Upper lobe of right lung (tissue), 1 donor: ENCODE measurements around the gene E2F4. TPM values are rescaled to one million over a fixed set of nuclear protein-coding genes. Genes with fewer than 3 reads are reported as not detected.

ENCODE experiments used
- ATAC-seq: fragments of 200-7000 bp; cut with Tn5 transposase; one replicate; pipeline ENCODE4 v1.9.1; 2020; ENCODE audit warnings: mild to moderate bottlenecking, moderate library complexity
- DNase-seq: peaks from one replicate; pipeline ENCODE4 v3.0.0-alpha.2; 2020
- H3K27ac ChIP-seq: fragments of 200-600 bp; one replicate; pipeline ENCODE4 v1.8.0; 2022
- H3K27me3 ChIP-seq: fragments of 200-600 bp; one replicate; pipeline ENCODE4 v1.8.0; 2022; ENCODE audit warnings: mild to moderate bottlenecking
- H3K36me3 ChIP-seq: fragments of 200-600 bp; one replicate; pipeline ENCODE4 v1.8.0; 2022
- H3K4me1 ChIP-seq: fragments of 200-600 bp; one replicate; pipeline ENCODE4 v1.8.0; 2022
- H3K4me3 ChIP-seq: fragments of 200-600 bp; one replicate; pipeline ENCODE4 v1.8.0; 2022; ENCODE audit warnings: mild to moderate bottlenecking
- H3K9me3 ChIP-seq: fragments of 200-600 bp; one replicate; pipeline ENCODE4 v1.8.0; 2022
- intact Hi-C: fragments of 100-400 bp; cut with DNase I; formaldehyde crosslinking; loops from one replicate; pipeline ENCODE4 v1.11.0; 2022
- total RNA-seq: library from RNA; stranded (reverse); fragmentation: NEBNext Ultra II Directional; extraction: Animal tissue kit (Norgen Biotek cat#: 25700); gene quantifications from one replicate; pipeline ENCODE4 v1.2.1, GENCODE V29; 2021
- TF ChIP-seq, protein P1 (sequence below): fragments of 200-600 bp; IDR thresholded peaks from one replicate; pipeline ENCODE4 v1.8.0; 2022; ENCODE audit warnings: antibody characterized with exemption
- donor health status: DM: no; HTN: yes; CAD: no; lungs with severe emphysema.

Gene E2F4
- total RNA-seq, 1 donor from 2014 or later, result 68.2 TPM

DNA sequence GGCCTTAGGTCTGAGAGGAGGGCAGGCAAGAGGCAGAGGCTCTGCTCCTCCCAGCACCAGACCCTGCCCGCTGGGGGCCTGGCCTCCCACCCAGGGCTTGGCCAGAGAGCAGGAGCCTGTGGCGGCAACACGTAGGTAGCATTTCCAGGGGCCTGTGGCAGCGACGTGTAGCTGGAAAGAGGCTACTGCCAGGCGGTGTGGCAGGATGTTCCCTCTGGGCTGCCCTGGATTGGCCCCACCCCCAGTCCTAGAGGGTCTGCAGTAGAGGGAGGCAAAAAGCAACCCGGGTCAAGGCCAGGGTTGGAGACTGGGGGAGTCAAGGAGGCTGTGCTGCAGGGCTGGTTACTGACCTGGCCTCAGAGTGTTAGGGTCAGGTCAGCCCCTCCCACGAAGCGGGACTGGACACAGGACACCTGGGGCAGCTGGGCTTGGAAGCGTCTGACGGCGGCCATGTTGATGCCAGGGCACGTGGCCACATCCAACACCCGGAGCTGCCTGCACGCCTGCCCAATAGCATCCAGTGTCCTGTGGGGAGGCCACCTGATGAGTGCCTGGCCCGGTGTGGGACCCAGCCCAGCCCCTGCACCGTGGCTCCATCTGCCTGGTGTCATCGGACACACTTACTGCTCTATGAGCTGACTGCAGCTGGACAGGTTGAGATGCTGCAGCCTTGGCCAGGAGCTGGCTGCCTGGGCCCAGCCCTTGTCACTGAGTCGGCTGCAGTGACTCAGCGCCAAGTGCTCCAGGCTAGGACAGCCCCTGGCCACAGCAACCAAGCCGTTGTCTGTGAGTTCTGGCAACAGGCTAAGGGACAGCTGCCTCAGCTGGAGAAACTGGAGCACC, 15.5 kb downstream of the E2F4 start:
- Histone ChIP-seq H3K27me3 (no peaks in the 10 kb centered on the region), H3K4me3 (no peak overlapping the region), H3K9me3 (no peaks in the 10 kb centered on the region), H3K4me1 (no peaks in the 10 kb centered on the region), H3K36me3 (peaks cover 12% of the 10 kb centered on the region), H3K27ac (no peak overlapping the region)
- TF ChIP-seq, protein P1, sequence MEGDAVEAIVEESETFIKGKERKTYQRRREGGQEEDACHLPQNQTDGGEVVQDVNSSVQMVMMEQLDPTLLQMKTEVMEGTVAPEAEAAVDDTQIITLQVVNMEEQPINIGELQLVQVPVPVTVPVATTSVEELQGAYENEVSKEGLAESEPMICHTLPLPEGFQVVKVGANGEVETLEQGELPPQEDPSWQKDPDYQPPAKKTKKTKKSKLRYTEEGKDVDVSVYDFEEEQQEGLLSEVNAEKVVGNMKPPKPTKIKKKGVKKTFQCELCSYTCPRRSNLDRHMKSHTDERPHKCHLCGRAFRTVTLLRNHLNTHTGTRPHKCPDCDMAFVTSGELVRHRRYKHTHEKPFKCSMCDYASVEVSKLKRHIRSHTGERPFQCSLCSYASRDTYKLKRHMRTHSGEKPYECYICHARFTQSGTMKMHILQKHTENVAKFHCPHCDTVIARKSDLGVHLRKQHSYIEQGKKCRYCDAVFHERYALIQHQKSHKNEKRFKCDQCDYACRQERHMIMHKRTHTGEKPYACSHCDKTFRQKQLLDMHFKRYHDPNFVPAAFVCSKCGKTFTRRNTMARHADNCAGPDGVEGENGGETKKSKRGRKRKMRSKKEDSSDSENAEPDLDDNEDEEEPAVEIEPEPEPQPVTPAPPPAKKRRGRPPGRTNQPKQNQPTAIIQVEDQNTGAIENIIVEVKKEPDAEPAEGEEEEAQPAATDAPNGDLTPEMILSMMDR, result no peak
- DNase-seq, result no peak
- intact Hi-C loops, result no loop called here
- no peak for ATAC-seq

DNA sequence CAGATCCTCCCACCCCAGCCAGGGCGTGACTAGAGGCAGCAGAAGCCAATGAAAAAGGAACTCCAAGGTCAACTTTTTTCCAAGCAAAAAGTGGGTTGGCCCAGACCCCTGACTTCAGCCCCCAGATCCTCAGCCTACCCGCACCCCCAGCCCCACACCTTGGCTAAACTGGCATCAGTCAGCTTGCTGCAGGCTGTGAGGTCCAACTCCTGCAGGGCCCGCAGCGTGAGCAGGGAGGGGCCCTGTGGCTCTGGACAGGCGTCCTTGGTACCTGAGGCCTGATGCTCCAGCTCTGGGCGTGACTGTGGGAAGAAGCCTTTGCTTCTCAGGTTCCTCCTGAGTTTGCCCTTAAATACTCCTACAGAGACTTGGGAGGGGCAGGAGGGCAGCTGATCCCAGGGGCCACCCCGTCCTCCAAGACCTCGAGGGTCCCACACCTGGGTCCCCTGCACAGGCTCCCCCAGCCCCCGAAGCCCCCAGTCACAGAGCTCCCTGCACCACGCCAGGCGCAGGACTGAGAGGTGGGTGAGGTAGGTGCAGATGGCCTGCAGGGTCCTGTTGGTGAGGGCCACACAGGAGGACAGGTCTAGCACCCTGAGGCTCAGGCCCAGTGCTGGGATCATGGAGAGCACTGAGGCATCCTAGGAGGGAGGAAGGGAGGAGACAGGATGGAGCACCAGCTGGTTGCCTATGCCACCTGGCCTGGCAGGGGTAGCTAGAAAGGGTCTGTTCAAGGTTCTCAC, 16.4 kb downstream of the E2F4 start:
- Histone ChIP-seq H3K36me3 (peaks cover 4% of the 10 kb centered on the region), H3K9me3 (no peaks in the 10 kb centered on the region), H3K4me3 (no peak overlapping the region), H3K4me1 (peaks cover 4% of the 10 kb centered on the region), H3K27ac (no peak overlapping the region), H3K27me3 (no peaks in the 10 kb centered on the region)
- intact Hi-C loops, result no loop called here
- TF ChIP-seq, protein P1, result no peak
- ATAC-seq (no peak), DNase-seq (no peak)

- H3K27ac ChIP-seq, result no peak overlapping the region
- H3K4me1 ChIP-seq, result peaks cover 4% of the 10 kb centered on the region
- H3K9me3 ChIP-seq, result no peaks in the 10 kb centered on the region
- TF ChIP-seq, protein P1, result no peak
- intact Hi-C loops, result no loop called here
- no peaks in the 10 kb centered on the region for H3K27me3 ChIP-seq
- no peak for ATAC-seq
- no peak for DNase-seq
- H3K4me3 ChIP-seq, result no peak overlapping the region
- no peaks in the 10 kb centered on the region for H3K36me3 ChIP-seq
These were observed 17.6 kb downstream of the E2F4 start for GRCh38 chr16:67209565-67209964.

DNA sequence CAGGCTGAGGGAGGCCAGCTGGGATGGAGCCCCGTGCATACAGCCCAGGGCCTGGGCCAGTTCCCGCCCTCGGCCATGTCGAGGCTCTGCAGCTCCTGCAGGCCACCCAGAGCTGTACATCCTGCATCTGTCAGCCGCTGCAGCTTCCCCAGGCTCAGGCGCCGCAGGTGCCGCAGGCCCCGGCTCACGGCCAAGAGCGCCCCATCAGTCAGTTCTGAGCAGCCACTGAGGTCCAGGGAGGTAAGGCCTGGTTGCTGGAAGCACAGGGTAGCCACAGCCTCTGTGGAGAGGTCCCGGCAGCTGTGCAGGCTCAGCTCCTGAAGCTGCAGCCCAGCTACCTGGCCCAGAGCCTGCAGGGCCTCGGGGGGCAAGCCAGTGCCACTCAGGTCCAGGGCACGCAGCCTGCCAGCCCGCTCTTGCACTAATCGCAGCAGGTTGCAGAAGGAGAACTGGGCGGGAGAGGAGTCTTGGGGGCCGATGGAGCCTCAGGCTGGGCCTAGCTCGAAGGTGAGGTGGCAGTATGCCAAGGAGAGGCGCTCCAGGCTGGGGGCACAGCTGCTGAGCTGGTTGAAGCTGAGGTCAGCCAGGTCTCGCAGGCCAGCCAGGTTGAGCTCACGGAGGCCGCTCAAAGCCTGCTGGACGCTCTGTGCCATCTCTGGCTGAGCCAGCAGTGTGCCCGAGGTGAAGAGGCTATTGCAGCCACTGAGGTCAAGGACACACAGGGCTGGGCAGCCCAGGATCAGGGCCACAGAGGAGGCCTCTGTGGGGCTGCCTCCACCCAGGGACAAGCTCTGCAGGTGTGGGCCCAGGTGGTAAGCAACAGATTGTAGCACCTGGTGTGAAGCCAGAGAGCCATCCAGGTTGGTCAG, 18.3 kb downstream of the E2F4 start:
- Histone ChIP-seq H3K27ac (no peak overlapping the region), H3K36me3 (no peaks in the 10 kb centered on the region), H3K4me3 (no peak overlapping the region), H3K27me3 (no peaks in the 10 kb centered on the region), H3K4me1 (peaks cover 4% of the 10 kb centered on the region), H3K9me3 (no peaks in the 10 kb centered on the region)
- TF ChIP-seq, protein P1, result no peak
- ATAC-seq (no peak), DNase-seq (no peak)
- intact Hi-C loops, result no loop called here

GRCh38 chr16:67211674-67212073, 19.7 kb downstream of the E2F4 start:
- H3K27ac ChIP-seq, result no peak overlapping the region
- H3K9me3 ChIP-seq, result no peaks in the 10 kb centered on the region
- DNase-seq (no peak), ATAC-seq (no peak)
- TF ChIP-seq, protein P1, result no peak
- no peaks in the 10 kb centered on the region for H3K27me3 ChIP-seq
- no peaks in the 10 kb centered on the region for H3K36me3 ChIP-seq
- intact Hi-C loops, result no loop called here
- peaks cover 10% of the 10 kb centered on the region for H3K4me1 ChIP-seq
- H3K4me3 ChIP-seq, result no peak overlapping the region
